GM23248 (cell line): ENCODE results near the gene PALM3. TPM values are rescaled to one million over a fixed set of nuclear protein-coding genes. Genes with fewer than 3 reads are reported as not detected.

Experiments
- DNase-seq: peaks from one replicate; pipeline ENCODE4 v3.0.0-alpha.2; 2015
- H2AFZ ChIP-seq: fragments of 200-600 bp; sonication (generic); 2 replicates; pipeline ENCODE4 v1.6.1; 2016; ENCODE audit warnings: antibody characterized with exemption
- H3F3A ChIP-seq: fragments of 200-600 bp; sonication (generic); 2 replicates; pipeline ENCODE4 v1.6.1; 2016; ENCODE audit warnings: mild to moderate bottlenecking, antibody characterized with exemption, mixed run types; ENCODE audit not compliant: insufficient read depth
- H3K27ac ChIP-seq: fragments of 200-600 bp; sonication (generic); 2 replicates; pipeline ENCODE4 v1.5.1; 2016; ENCODE audit warnings: mild to moderate bottlenecking
- H3K27me3 ChIP-seq: fragments of 200-600 bp; sonication (generic); replicated peaks from 2 replicates; pipeline ENCODE4 v1.6.1; 2016; ENCODE audit warnings: mild to moderate bottlenecking; ENCODE audit not compliant: insufficient read depth
- H3K36me3 ChIP-seq: fragments of 200-600 bp; sonication (generic); 2 replicates; pipeline ENCODE4 v1.6.1; 2016; ENCODE audit warnings: low read depth, mild to moderate bottlenecking
- H3K4me1 ChIP-seq: fragments of 200-600 bp; sonication (generic); 2 replicates; pipeline ENCODE4 v1.6.1; 2016; ENCODE audit warnings: mild to moderate bottlenecking; ENCODE audit not compliant: insufficient read depth
- H3K4me2 ChIP-seq: fragments of 200-600 bp; sonication (generic); one replicate; pipeline ENCODE4 v1.6.1; 2016; ENCODE audit warnings: mild to moderate bottlenecking; ENCODE audit not compliant: unreplicated experiment
- H3K4me3 ChIP-seq: fragments of 200-600 bp; sonication (generic); 2 replicates; pipeline ENCODE4 v1.5.1; 2016; ENCODE audit warnings: mild to moderate bottlenecking
- H3K79me2 ChIP-seq: fragments of 200-600 bp; sonication (generic); 2 replicates; pipeline ENCODE4 v1.6.1; 2016; ENCODE audit warnings: mild to moderate bottlenecking; ENCODE audit not compliant: insufficient read depth
- H3K9ac ChIP-seq: fragments of 200-600 bp; sonication (generic); 2 replicates; pipeline ENCODE4 v1.6.1; 2016; ENCODE audit warnings: mild to moderate bottlenecking
- H3K9me2 ChIP-seq: fragments of 200-600 bp; sonication (generic); 2 replicates; pipeline ENCODE4 v1.6.1; 2016; ENCODE audit warnings: mixed run types, mild to moderate bottlenecking, moderate library complexity; ENCODE audit not compliant: insufficient read depth
- H3K9me3 ChIP-seq: fragments of 200-600 bp; sonication (generic); one replicate; pipeline ENCODE4 v1.6.1; 2017; ENCODE audit warnings: low read depth
- H4K20me1 ChIP-seq: fragments of 200-600 bp; sonication (generic); 2 replicates; pipeline ENCODE4 v1.6.0; 2016; ENCODE audit not compliant: insufficient read depth
- EZH2 ChIP-seq: fragments of 200-600 bp; sonication (generic); IDR thresholded peaks from 2 replicates; pipeline ENCODE4 v1.6.1; 2018; ENCODE audit warnings: antibody characterized with exemption, mild to moderate bottlenecking; ENCODE audit not compliant: insufficient read depth, poor library complexity, severe bottlenecking
- EZH2phosphoT487 ChIP-seq: fragments of 200-600 bp; sonication (generic); IDR thresholded peaks from 2 replicates; pipeline ENCODE4 v1.6.1; 2018; ENCODE audit warnings: antibody characterized with exemption, moderate library complexity, mild to moderate bottlenecking, low read depth; ENCODE audit not compliant: insufficient read depth
- WGBS, 2 experiments: methylation state at CpG; one replicate each; pipeline ENCODE4 v1.1.6; 2015 to 2017; ENCODE audit warnings: low lambda C conversion rate in 2 of 2, low coverage in 1 of 2; ENCODE audit errors: missing lambda C conversion rate in 2 of 2; 5-methylcytosine and 5-hydroxymethylcytosine counted together
- in situ Hi-C: fragments of 300-500 bp; cut with MboI; formaldehyde crosslinking; loops from 2 replicates; pipeline ENCODE4 v1.15.0; 2020
- polyA plus RNA-seq: library from polyadenylated mRNA; unstranded; fragments of >200 nt; fragmentation: Nextera tagmentation; extraction: Ambion mirVana; gene quantifications from 2 replicates; pipeline ENCODE4 v1.2.1, GENCODE V29; 2016
- total RNA-seq: library from RNA; depleted of rRNA; stranded (reverse); fragments of >200 nt; shearing (Covaris generic); gene quantifications from 2 replicates; pipeline ENCODE4 v1.2.3, GENCODE V29; 2014

The PALM3 gene
- total and polyA plus RNA-seq, 2 experiments from 2014 or later: 0.15 TPM; not detected in 1

DNA sequence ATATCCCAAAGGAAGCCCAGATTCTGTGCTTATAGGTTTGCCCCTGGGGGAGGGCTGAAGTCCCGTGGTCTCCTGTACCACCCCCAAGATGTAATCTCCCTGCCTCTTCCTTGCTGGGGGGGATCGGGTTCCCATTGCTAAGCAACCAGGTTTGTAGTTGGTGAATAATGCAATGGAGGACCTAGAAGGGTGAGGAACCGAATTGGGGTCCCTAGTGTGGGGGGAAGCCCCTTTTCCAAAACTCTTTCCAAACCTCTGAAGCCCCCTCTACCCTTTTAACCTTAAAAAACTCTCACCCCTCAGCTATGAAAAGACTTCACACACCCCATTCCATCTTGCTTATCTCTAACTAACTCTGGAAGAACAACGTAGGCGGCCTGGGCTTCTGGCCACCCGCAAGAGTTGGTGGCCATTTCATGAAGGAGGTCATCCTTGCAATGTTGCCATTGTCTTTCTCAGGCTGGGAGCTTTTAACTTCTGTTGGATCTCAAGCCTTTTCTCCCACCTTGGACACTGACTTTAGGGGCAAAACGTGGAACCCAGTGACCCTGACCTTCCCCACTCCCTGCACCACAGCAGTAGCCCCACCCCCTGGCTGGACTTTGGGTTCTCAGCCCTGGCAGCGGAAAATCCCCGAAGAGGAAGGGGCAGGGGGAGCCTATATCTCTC, 661 bp downstream of the PALM3 start:
- Histone ChIP-seq H2AFZ (0 out of 2 replicates have a peak overlapping the region, but pooled peaks have one; percentile 62), H3K4me1 (no peaks in the 10 kb centered on the region), H3F3A (no peaks in the 10 kb centered on the region), H3K79me2 (no peaks in the 10 kb centered on the region), H3K9me2 (no peaks in the 10 kb centered on the region), H3K9me3 (no peaks in the 10 kb centered on the region), H3K36me3 (no peaks in the 10 kb centered on the region), H3K4me3 (no peak overlapping the region), H3K27ac (no peak overlapping the region), H3K9ac (no peak overlapping the region), H3K4me2 (no peak overlapping the region), H4K20me1 (no peaks in the 10 kb centered on the region), H3K27me3 (peaks cover 12% of the 10 kb centered on the region; the same call in 1 of the 2 replicates)
- TF ChIP-seq EZH2 (no peak), EZH2phosphoT487 (no peak)
- 44 to 52% methylated on average over 9 of the region's 9 CpGs for WGBS, 2 experiments
- in situ Hi-C loops: no loop called here
- peak; percentile 46 for DNase-seq

DNA sequence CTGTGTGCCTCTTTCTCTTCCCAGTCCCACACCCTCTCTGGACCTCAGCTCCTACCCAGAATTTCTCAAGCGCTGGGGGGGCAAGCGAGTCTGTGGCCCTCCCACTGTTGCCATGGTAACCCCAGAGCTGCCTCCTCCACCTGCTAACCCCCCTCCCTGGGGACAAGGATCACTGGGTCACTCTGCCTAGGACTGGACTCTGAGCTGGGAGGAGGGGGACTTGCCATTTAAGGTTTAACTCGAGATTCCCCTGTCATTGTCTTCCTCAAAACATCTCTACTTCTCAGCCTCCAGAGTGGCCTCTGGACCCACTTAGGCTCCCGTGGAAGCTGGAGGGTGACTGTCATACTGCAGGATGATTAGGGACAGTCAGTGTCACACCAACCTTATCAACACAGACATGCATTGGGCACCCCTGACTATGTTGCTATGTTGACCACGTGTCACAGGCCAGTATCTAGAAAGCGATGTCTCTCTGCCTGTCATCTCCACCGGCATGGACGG, 2.2 kb downstream of the PALM3 start:
- Histone ChIP-seq H3K27me3 (peaks cover 12% of the 10 kb centered on the region; the same call in 1 of the 2 replicates), H3K79me2 (no peaks in the 10 kb centered on the region), H3K4me1 (no peaks in the 10 kb centered on the region), H3K9ac (no peak overlapping the region), H3K27ac (no peak overlapping the region), H2AFZ (no peak overlapping the region), H3K4me3 (no peak overlapping the region), H3K9me2 (no peaks in the 10 kb centered on the region), H4K20me1 (no peaks in the 10 kb centered on the region), H3F3A (no peaks in the 10 kb centered on the region), H3K4me2 (no peak overlapping the region), H3K36me3 (no peaks in the 10 kb centered on the region), H3K9me3 (no peaks in the 10 kb centered on the region)
- TF ChIP-seq EZH2phosphoT487: no peak
- WGBS, 2 experiments: 49 to 52% methylated on average over 8 of the region's 8 CpGs
- in situ Hi-C loops: no loop called here
- DNase-seq: no peak

DNA sequence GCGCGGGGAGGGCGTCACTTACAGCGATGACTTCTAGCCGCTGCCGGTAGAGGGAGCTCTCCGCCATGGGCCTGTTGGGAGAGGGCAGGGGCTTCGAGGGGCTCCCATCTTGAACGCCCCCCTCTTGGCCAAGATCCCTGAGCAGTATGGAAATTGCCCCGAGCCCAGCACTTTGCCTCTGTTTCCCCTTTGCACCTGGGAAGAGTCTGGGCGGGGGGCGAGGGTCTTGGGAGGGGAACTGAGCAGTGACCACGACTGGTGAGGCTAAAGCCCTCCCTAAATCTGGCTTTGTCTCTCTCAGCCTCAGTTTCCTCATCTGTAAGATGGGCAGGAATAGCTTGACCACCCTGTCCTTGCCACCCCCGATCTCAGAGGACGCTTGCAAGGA, 2.8 kb downstream of the PALM3 start:
- H3K27me3 ChIP-seq: peaks cover 12% of the 10 kb centered on the region; the same call in 1 of the 2 replicates
- H2AFZ ChIP-seq: no peak overlapping the region
- H3K36me3 ChIP-seq: no peaks in the 10 kb centered on the region
- no peaks in the 10 kb centered on the region for H3K9me2 ChIP-seq
- H3K4me1 ChIP-seq: no peaks in the 10 kb centered on the region
- H3K27ac ChIP-seq: no peak overlapping the region
- no peak for TF ChIP-seq EZH2phosphoT487
- TF ChIP-seq EZH2: no peak
- no peaks in the 10 kb centered on the region for H3F3A ChIP-seq
- DNase-seq: no peak
- H3K9ac ChIP-seq: no peak overlapping the region
- no peak overlapping the region for H3K4me2 ChIP-seq
- no peaks in the 10 kb centered on the region for H3K9me3 ChIP-seq
- H4K20me1 ChIP-seq: no peaks in the 10 kb centered on the region
- WGBS, 2 experiments: 28 to 36% methylated on average over 11 to 13 of the region's 15 CpGs
- no peaks in the 10 kb centered on the region for H3K79me2 ChIP-seq
- H3K4me3 ChIP-seq: no peak overlapping the region
- in situ Hi-C loops: no loop called here

DNA sequence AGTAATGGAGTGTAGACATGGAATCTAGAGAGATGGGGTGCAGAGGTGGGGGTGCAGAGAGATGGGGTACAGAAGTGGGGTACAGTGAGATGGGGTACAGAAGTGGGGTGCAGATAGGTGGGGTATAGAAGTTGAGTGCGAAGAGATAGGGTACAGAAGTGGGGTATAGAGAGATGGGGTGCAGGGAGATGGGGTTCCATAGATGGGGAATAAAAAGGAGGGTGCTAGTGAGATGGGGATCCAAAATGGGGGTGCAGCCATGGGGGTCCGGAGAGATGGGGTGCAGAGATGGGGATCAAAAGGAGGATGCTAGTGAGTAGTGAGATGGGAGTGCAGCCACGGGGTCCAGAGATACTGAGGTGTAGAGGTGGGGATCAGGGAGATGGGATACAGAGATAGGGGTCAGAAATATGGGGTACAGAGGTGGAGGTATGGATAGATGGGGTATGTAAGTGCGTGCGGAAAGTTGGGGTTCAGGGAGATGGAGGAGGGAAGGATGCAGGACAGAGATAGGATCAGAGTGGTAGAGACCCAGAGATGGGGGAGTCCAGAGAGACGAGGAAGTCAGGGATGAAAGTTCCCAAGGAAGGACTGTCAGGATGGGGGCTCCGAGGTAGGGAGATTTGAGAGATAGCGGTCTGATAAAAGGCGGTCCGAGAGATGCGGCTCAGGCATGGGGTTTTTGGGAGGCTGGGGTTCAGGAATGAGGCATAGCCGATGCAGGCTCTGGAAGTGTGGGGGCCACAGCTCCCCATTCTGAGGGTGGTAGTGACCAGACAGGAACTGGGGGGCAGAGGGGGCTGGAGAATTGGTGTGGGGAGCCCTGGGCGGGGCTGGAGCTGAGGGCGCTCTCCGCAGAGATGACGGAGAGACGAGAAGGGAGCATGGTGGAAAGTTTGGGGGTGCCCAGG, 3.4 kb downstream of the PALM3 start:
- Histone ChIP-seq H2AFZ (peak overlapping the region; percentile 76; the same call in 1 of the 2 replicates), H3K4me2 (peak overlapping the region; percentile 65), H4K20me1 (no peaks in the 10 kb centered on the region), H3K79me2 (no peaks in the 10 kb centered on the region), H3K4me1 (no peaks in the 10 kb centered on the region), H3K4me3 (peak overlapping the region; percentile 65), H3K9ac (no peak overlapping the region), H3K9me3 (no peaks in the 10 kb centered on the region), H3F3A (no peaks in the 10 kb centered on the region), H3K27me3 (peaks cover 12% of the 10 kb centered on the region; the same call in 1 of the 2 replicates), H3K36me3 (no peaks in the 10 kb centered on the region), H3K27ac (no peak overlapping the region), H3K9me2 (no peaks in the 10 kb centered on the region)
- DNase-seq: no peak
- TF ChIP-seq EZH2phosphoT487 (no peak), EZH2 (no peak)
- in situ Hi-C loops: no loop called here
- 20 to 24% methylated on average over 12 to 17 of the region's 17 CpGs for WGBS, 2 experiments
